ENCODE data around the gene EGR4.

EGR4 gene

GRCh38 chr2:73244580-73244979, 48.8 kb downstream of the EGR4 start:
- no peak for DNase-seq

DNA sequence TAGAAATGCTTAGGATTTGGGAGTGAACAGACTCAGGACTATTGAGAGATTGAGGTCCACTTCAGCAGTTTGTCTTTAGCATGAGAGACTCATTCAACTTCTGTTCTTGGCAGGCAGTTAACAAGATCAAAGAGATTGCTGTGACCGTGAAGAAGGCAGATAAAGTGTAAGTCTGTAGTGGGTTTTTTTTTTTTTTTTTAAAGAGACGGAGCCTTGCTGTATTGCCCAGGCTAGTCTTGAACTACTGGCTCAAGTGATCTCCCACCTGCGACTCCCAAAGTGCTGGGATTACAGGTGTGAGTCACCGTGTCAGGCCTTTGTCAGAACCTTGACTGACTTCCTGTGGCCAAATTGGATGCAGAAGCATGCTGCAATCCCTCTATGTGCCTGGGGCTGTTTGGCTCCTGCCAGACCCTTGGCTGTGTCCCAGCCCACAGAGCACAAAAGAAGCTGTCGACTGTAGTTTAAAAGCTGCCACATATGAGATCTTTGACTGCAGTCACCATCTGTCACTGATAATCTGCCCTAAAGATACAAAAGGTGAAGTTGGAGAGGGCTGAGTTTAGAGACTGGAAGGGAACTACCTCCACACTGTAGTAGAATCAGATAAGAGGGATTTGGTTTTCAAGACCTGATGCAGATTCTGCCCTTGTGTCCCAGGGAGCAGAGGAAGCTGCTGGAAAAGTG, 49.3 kb downstream of the EGR4 start:
- no peak for DNase-seq
